ENCODE data around the gene IQSEC3. TPM values are rescaled to one million over a fixed set of nuclear protein-coding genes. Genes with fewer than 3 reads are reported as not detected.

IQSEC3 gene
- total and polyA plus RNA-seq, 2 donors = 0.99 to 4.4 TPM

- Histone ChIP-seq H3K9me3 (ENCODE audit: control insufficient read depth in 2 of 2, insufficient read depth in 1 of 2, low read length in 1 of 2) (no peaks in the 10 kb centered on the region), H3K27me3 (ENCODE audit: control insufficient read depth in 2 of 2, insufficient read depth in 1 of 2, low read length in 1 of 2) (no peaks in the 10 kb centered on the region), H3K4me3 (ENCODE audit: low read length in 2 of 2) (no peak overlapping the region), H3K4me1 (ENCODE audit: control insufficient read depth in 2 of 2, insufficient read depth in 2 of 2, low read length in 2 of 2) (peaks cover 0 to 11% of the 10 kb centered on the region in 2 donors), H3K36me3 (ENCODE audit: control insufficient read depth in 2 of 2, insufficient read depth in 2 of 2, low read length in 1 of 2) (no peaks in the 10 kb centered on the region), H3K27ac (ENCODE audit: low read depth in 1 of 2, low read length in 1 of 2) (no peak overlapping the region)
- no peak for DNase-seq (ENCODE audit: low read depth in 6 of 9, low spot score in 9 of 9)
- 90% methylated on average over 10 of the region's 10 CpGs for WGBS
These were observed 108.7 kb downstream of the IQSEC3 start for GRCh38 chr12:175250-175649.

GRCh38 chr12:175759-176158 is 109.2 kb downstream of the IQSEC3 start:
- Histone ChIP-seq H3K9me3 (ENCODE audit: control insufficient read depth in 2 of 2, insufficient read depth in 1 of 2, low read length in 1 of 2) (no peaks in the 10 kb centered on the region), H3K36me3 (ENCODE audit: control insufficient read depth in 2 of 2, insufficient read depth in 2 of 2, low read length in 1 of 2) (no peaks in the 10 kb centered on the region), H3K4me1 (ENCODE audit: control insufficient read depth in 2 of 2, insufficient read depth in 2 of 2, low read length in 2 of 2) (peaks cover 0 to 11% of the 10 kb centered on the region in 2 donors), H3K4me3 (ENCODE audit: low read length in 2 of 2) (no peak overlapping the region), H3K27ac (ENCODE audit: low read depth in 1 of 2, low read length in 1 of 2) (no peak overlapping the region), H3K27me3 (ENCODE audit: control insufficient read depth in 2 of 2, insufficient read depth in 1 of 2, low read length in 1 of 2) (no peaks in the 10 kb centered on the region)
- WGBS = 91% methylated on average over 16 of the region's 16 CpGs
- no peak for DNase-seq (ENCODE audit: low read depth in 6 of 9, low spot score in 9 of 9)

- WGBS = 86% methylated on average over 16 of the region's 16 CpGs
- Histone ChIP-seq H3K27ac (ENCODE audit: low read depth in 1 of 2, low read length in 1 of 2) (no peak overlapping the region), H3K9me3 (ENCODE audit: control insufficient read depth in 2 of 2, insufficient read depth in 1 of 2, low read length in 1 of 2) (no peaks in the 10 kb centered on the region), H3K4me3 (ENCODE audit: low read length in 2 of 2) (no peak overlapping the region), H3K27me3 (ENCODE audit: control insufficient read depth in 2 of 2, insufficient read depth in 1 of 2, low read length in 1 of 2) (no peaks in the 10 kb centered on the region), H3K36me3 (ENCODE audit: control insufficient read depth in 2 of 2, insufficient read depth in 2 of 2, low read length in 1 of 2) (no peaks in the 10 kb centered on the region), H3K4me1 (ENCODE audit: control insufficient read depth in 2 of 2, insufficient read depth in 2 of 2, low read length in 2 of 2) (peaks cover 0 to 11% of the 10 kb centered on the region in 2 donors)
- no peak for DNase-seq (ENCODE audit: low read depth in 6 of 9, low spot score in 9 of 9)
These were observed 110.0 kb downstream of the IQSEC3 start for GRCh38 chr12:176321-177181.

GRCh38 chr12:177336-177979 is 110.9 kb downstream of the IQSEC3 start:
- Histone ChIP-seq H3K36me3 (ENCODE audit: control insufficient read depth in 2 of 2, insufficient read depth in 2 of 2, low read length in 1 of 2) (no peaks in the 10 kb centered on the region), H3K4me1 (ENCODE audit: control insufficient read depth in 2 of 2, insufficient read depth in 2 of 2, low read length in 2 of 2) (peaks cover 0 to 10% of the 10 kb centered on the region in 2 donors), H3K9me3 (ENCODE audit: control insufficient read depth in 2 of 2, insufficient read depth in 1 of 2, low read length in 1 of 2) (no peaks in the 10 kb centered on the region), H3K4me3 (ENCODE audit: low read length in 2 of 2) (no peak overlapping the region), H3K27ac (ENCODE audit: low read depth in 1 of 2, low read length in 1 of 2) (no peak overlapping the region), H3K27me3 (ENCODE audit: control insufficient read depth in 2 of 2, insufficient read depth in 1 of 2, low read length in 1 of 2) (no peaks in the 10 kb centered on the region)
- 93% methylated on average over 11 of the region's 11 CpGs for WGBS
- no peak for DNase-seq (ENCODE audit: low read depth in 6 of 9, low spot score in 9 of 9)

GRCh38 chr12:177980-178828 is 111.6 kb downstream of the IQSEC3 start:
- Histone ChIP-seq H3K4me1 (ENCODE audit: control insufficient read depth in 2 of 2, insufficient read depth in 2 of 2, low read length in 2 of 2) (peaks cover 0 to 7% of the 10 kb centered on the region in 2 donors), H3K27ac (ENCODE audit: low read depth in 1 of 2, low read length in 1 of 2) (no peak overlapping the region), H3K27me3 (ENCODE audit: control insufficient read depth in 2 of 2, insufficient read depth in 1 of 2, low read length in 1 of 2) (no peaks in the 10 kb centered on the region), H3K36me3 (ENCODE audit: control insufficient read depth in 2 of 2, insufficient read depth in 2 of 2, low read length in 1 of 2) (no peaks in the 10 kb centered on the region), H3K9me3 (ENCODE audit: control insufficient read depth in 2 of 2, insufficient read depth in 1 of 2, low read length in 1 of 2) (no peaks in the 10 kb centered on the region), H3K4me3 (ENCODE audit: low read length in 2 of 2) (no peak overlapping the region)
- DNase-seq (ENCODE audit: low read depth in 6 of 9, low spot score in 9 of 9) = no peak
- WGBS = 91% methylated on average over 20 of the region's 20 CpGs

- no peaks in the 10 kb centered on the region for H3K27me3 ChIP-seq (ENCODE audit: control insufficient read depth in 2 of 2, insufficient read depth in 1 of 2, low read length in 1 of 2)
- 76% methylated on average over 3 of the region's 3 CpGs for WGBS
- DNase-seq (ENCODE audit: low read depth in 6 of 9, low spot score in 9 of 9) = no peak
- H3K4me1 ChIP-seq (ENCODE audit: control insufficient read depth in 2 of 2, insufficient read depth in 2 of 2, low read length in 2 of 2) = peaks cover 0 to 5% of the 10 kb centered on the region in 2 donors
- no peaks in the 10 kb centered on the region for H3K9me3 ChIP-seq (ENCODE audit: control insufficient read depth in 2 of 2, insufficient read depth in 1 of 2, low read length in 1 of 2)
- no peak overlapping the region for H3K4me3 ChIP-seq (ENCODE audit: low read length in 2 of 2)
- no peaks in the 10 kb centered on the region for H3K36me3 ChIP-seq (ENCODE audit: control insufficient read depth in 2 of 2, insufficient read depth in 2 of 2, low read length in 1 of 2)
- H3K27ac ChIP-seq (ENCODE audit: low read depth in 1 of 2, low read length in 1 of 2) = no peak overlapping the region
These were observed 112.2 kb downstream of the IQSEC3 start for GRCh38 chr12:178829-179109.

GRCh38 chr12:179131-179884 is 112.7 kb downstream of the IQSEC3 start:
- no peaks in the 10 kb centered on the region for H3K36me3 ChIP-seq (ENCODE audit: control insufficient read depth in 2 of 2, insufficient read depth in 2 of 2, low read length in 1 of 2)
- DNase-seq (ENCODE audit: low read depth in 6 of 9, low spot score in 9 of 9) = no peak
- no peak overlapping the region for H3K4me3 ChIP-seq (ENCODE audit: low read length in 2 of 2)
- 92% methylated on average over 11 of the region's 11 CpGs for WGBS
- no peaks in the 10 kb centered on the region for H3K9me3 ChIP-seq (ENCODE audit: control insufficient read depth in 2 of 2, insufficient read depth in 1 of 2, low read length in 1 of 2)
- no peak overlapping the region for H3K27ac ChIP-seq (ENCODE audit: low read depth in 1 of 2, low read length in 1 of 2)
- peaks cover 0 to 5% of the 10 kb centered on the region in 2 donors for H3K4me1 ChIP-seq (ENCODE audit: control insufficient read depth in 2 of 2, insufficient read depth in 2 of 2, low read length in 2 of 2)
- H3K27me3 ChIP-seq (ENCODE audit: control insufficient read depth in 2 of 2, insufficient read depth in 1 of 2, low read length in 1 of 2) = no peaks in the 10 kb centered on the region

- H3K36me3 ChIP-seq (ENCODE audit: control insufficient read depth in 2 of 2, insufficient read depth in 2 of 2, low read length in 1 of 2) = no peaks in the 10 kb centered on the region
- no peak for DNase-seq (ENCODE audit: low read depth in 6 of 9, low spot score in 9 of 9)
- WGBS = 94% methylated on average over 5 of the region's 5 CpGs
- no peaks in the 10 kb centered on the region for H3K27me3 ChIP-seq (ENCODE audit: control insufficient read depth in 2 of 2, insufficient read depth in 1 of 2, low read length in 1 of 2)
- H3K4me1 ChIP-seq (ENCODE audit: control insufficient read depth in 2 of 2, insufficient read depth in 2 of 2, low read length in 2 of 2) = peaks cover 0 to 5% of the 10 kb centered on the region in 2 donors
- H3K27ac ChIP-seq (ENCODE audit: low read depth in 1 of 2, low read length in 1 of 2) = no peak overlapping the region
- H3K4me3 ChIP-seq (ENCODE audit: low read length in 2 of 2) = no peak overlapping the region
- H3K9me3 ChIP-seq (ENCODE audit: control insufficient read depth in 2 of 2, insufficient read depth in 1 of 2, low read length in 1 of 2) = no peaks in the 10 kb centered on the region
These were observed 113.3 kb downstream of the IQSEC3 start for GRCh38 chr12:179885-180284.
